Measurements from ENCODE around the gene NLGN4X.

DNA sequence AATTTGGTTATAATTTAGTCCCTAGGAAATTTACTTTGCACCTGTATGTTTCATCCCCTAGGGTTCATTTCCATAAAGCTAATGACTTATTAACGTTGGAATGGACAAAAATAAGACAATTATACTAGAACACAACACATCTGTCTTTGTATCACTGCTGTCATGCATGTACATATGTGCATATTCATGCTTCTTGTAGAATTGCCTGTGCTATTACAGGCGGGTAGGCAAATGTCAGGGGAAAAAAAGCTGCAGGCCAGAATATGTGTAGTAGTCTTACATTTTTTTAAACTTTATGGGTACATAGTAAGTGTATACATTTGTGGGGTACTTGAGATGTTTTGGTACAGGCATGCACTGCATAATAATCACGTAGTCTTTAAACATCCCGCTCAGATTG, 209.6 kb downstream of the NLGN4X start:
- TF ChIP-seq, protein P1, sequence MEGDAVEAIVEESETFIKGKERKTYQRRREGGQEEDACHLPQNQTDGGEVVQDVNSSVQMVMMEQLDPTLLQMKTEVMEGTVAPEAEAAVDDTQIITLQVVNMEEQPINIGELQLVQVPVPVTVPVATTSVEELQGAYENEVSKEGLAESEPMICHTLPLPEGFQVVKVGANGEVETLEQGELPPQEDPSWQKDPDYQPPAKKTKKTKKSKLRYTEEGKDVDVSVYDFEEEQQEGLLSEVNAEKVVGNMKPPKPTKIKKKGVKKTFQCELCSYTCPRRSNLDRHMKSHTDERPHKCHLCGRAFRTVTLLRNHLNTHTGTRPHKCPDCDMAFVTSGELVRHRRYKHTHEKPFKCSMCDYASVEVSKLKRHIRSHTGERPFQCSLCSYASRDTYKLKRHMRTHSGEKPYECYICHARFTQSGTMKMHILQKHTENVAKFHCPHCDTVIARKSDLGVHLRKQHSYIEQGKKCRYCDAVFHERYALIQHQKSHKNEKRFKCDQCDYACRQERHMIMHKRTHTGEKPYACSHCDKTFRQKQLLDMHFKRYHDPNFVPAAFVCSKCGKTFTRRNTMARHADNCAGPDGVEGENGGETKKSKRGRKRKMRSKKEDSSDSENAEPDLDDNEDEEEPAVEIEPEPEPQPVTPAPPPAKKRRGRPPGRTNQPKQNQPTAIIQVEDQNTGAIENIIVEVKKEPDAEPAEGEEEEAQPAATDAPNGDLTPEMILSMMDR (IDR thresholded peaks at IDR 0.05): no peak
- TF ChIP-seq TP53 (CRISPR knock-in tag; IDR thresholded peaks at IDR 0.05) (no peak), POLR2A (IDR thresholded peaks at IDR 0.05; ENCODE audit: low read length) (no peak), EP300 (IDR thresholded peaks at IDR 0.05) (no peak), RARB (CRISPR knock-in tag; IDR thresholded peaks at IDR 0.05) (no peak), POLR2AphosphoS2 (conservative IDR thresholded peaks at IDR 0.05; ENCODE audit: low read length) (no peak), SREBF2 (IDR thresholded peaks at IDR 0.05) (no peak), RAD21 (conservative IDR thresholded peaks at IDR 0.05 in 1 of 2, IDR thresholded peaks at IDR 0.05 in 1 of 2) (no peak), ESRRA (IDR thresholded peaks at IDR 0.05; ENCODE audit: borderline replicate concordance, low read length) (no peak), CHD2 (IDR thresholded peaks at IDR 0.05; ENCODE audit: low read length, partially characterized antibody) (no peak)
- TF ChIP-seq, protein P2, sequence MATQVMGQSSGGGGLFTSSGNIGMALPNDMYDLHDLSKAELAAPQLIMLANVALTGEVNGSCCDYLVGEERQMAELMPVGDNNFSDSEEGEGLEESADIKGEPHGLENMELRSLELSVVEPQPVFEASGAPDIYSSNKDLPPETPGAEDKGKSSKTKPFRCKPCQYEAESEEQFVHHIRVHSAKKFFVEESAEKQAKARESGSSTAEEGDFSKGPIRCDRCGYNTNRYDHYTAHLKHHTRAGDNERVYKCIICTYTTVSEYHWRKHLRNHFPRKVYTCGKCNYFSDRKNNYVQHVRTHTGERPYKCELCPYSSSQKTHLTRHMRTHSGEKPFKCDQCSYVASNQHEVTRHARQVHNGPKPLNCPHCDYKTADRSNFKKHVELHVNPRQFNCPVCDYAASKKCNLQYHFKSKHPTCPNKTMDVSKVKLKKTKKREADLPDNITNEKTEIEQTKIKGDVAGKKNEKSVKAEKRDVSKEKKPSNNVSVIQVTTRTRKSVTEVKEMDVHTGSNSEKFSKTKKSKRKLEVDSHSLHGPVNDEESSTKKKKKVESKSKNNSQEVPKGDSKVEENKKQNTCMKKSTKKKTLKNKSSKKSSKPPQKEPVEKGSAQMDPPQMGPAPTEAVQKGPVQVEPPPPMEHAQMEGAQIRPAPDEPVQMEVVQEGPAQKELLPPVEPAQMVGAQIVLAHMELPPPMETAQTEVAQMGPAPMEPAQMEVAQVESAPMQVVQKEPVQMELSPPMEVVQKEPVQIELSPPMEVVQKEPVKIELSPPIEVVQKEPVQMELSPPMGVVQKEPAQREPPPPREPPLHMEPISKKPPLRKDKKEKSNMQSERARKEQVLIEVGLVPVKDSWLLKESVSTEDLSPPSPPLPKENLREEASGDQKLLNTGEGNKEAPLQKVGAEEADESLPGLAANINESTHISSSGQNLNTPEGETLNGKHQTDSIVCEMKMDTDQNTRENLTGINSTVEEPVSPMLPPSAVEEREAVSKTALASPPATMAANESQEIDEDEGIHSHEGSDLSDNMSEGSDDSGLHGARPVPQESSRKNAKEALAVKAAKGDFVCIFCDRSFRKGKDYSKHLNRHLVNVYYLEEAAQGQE (IDR thresholded peaks at IDR 0.05): no peak
- TF ChIP-seq, protein P3, sequence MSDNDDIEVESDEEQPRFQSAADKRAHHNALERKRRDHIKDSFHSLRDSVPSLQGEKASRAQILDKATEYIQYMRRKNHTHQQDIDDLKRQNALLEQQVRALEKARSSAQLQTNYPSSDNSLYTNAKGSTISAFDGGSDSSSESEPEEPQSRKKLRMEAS (IDR thresholded peaks at IDR 0.05): no peak
